ENCODE measurements around the gene AGL. TPM values are rescaled to one million over a fixed set of nuclear protein-coding genes. Genes with fewer than 3 reads are reported as not detected.

AGL gene
- total and polyA plus RNA-seq, 10 of the 15 experiments (the other 5 are each of a cell fraction or from before 2014, with no cell fraction given): 5.6 to 21.6 (median 13.7) TPM

DNA sequence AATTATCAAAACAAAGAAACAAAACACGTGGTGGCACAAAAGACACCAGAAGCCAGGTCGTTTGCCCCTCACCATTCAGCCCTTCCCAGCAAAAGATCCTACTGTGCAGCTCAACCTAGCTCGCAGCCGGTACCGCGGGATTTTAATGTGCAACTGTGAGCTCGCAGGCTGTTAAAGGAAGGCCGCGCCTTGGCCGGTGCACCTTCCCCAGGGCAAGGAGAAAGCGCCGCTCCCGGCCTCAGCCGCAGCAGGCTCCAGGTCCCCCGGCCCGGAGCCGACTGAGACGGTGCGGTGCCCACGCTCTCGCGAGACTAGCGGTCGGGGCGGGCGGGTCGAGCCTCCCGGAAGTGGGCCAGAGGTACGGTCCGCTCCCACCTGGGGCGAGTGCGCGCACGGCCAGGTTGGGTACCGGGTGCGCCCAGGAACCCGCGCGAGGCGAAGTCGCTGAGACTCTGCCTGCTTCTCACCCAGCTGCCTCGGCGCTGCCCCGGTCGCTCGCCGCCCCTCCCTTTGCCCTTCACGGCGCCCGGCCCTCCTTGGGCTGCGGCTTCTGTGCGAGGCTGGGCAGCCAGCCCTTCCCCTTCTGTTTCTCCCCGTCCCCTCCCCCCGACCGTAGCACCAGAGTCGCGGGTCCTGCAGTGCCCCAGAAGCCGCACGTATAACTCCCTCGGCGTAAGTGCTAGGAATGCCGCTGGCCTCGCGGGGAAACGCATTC lies at the start of gene AGL (continued):
- TF ChIP-seq IKZF2 (IDR thresholded peaks at IDR 0.05) (peak in 1 of 2 experiments; percentile 9; a peak in 1 of 4 replicates), NR2F1 (conservative IDR thresholded peaks at IDR 0.05) (peak; percentile 64; the same call in 1 of the 2 replicates), NFXL1 (IDR thresholded peaks at IDR 0.05; ENCODE audit: borderline replicate concordance) (no peak), ZNF207 (IDR thresholded peaks at IDR 0.05; ENCODE audit: borderline replicate concordance) (peak; percentile 39; the same call in 1 of the 2 replicates), BACH1 (IDR thresholded peaks at IDR 0.05; ENCODE audit: borderline replicate concordance) (peak; percentile 69; the same call in 1 of the 2 replicates), JUND (IDR thresholded peaks at IDR 0.05; ENCODE audit: low read depth, low read length) (no peak), POLR2AphosphoS5 (IDR thresholded peaks at IDR 0.05; ENCODE audit: low read length) (peak; percentile 86), POLR2AphosphoS2 (IDR thresholded peaks at IDR 0.05; ENCODE audit: low read depth, low read length) (peak; percentile 61; the same call in 1 of the 2 replicates), ZNF217 (IDR thresholded peaks at IDR 0.05) (no peak), TCF12 (IDR thresholded peaks at IDR 0.05; ENCODE audit: low read depth, low read length) (0 out of 2 replicates have a peak, but pooled peaks have one; percentile 8), MYB (IDR thresholded peaks at IDR 0.05; ENCODE audit: borderline replicate concordance, low read depth, low read length) (no peak), GABPA (IDR thresholded peaks at IDR 0.05; ENCODE audit: low read depth) (peak; percentile 15; the same call in 1 of the 2 replicates), POLR2A (IDR thresholded peaks at IDR 0.05; ENCODE audit: low read depth, low read length) (peak; percentile 99), SREBF1 (IDR thresholded peaks at IDR 0.05; ENCODE audit: low read length) (no peak), ZBED1 (IDR thresholded peaks at IDR 0.05; ENCODE audit: borderline replicate concordance) (no peak), SRF (IDR thresholded peaks at IDR 0.05; ENCODE audit: low read depth in 2 of 2, low read length in 2 of 2) (no peak), HDAC6 (IDR thresholded peaks at IDR 0.05; ENCODE audit: unreplicated experiment) (no peak)
- TF ChIP-seq, protein P1, sequence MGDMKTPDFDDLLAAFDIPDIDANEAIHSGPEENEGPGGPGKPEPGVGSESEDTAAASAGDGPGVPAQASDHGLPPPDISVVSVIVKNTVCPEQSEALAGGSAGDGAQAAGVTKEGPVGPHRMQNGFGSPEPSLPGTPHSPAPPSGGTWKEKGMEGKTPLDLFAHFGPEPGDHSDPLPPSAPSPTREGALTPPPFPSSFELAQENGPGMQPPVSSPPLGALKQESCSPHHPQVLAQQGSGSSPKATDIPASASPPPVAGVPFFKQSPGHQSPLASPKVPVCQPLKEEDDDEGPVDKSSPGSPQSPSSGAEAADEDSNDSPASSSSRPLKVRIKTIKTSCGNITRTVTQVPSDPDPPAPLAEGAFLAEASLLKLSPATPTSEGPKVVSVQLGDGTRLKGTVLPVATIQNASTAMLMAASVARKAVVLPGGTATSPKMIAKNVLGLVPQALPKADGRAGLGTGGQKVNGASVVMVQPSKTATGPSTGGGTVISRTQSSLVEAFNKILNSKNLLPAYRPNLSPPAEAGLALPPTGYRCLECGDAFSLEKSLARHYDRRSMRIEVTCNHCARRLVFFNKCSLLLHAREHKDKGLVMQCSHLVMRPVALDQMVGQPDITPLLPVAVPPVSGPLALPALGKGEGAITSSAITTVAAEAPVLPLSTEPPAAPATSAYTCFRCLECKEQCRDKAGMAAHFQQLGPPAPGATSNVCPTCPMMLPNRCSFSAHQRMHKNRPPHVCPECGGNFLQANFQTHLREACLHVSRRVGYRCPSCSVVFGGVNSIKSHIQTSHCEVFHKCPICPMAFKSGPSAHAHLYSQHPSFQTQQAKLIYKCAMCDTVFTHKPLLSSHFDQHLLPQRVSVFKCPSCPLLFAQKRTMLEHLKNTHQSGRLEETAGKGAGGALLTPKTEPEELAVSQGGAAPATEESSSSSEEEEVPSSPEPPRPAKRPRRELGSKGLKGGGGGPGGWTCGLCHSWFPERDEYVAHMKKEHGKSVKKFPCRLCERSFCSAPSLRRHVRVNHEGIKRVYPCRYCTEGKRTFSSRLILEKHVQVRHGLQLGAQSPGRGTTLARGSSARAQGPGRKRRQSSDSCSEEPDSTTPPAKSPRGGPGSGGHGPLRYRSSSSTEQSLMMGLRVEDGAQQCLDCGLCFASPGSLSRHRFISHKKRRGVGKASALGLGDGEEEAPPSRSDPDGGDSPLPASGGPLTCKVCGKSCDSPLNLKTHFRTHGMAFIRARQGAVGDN (IDR thresholded peaks at IDR 0.05): peak; percentile 57
- TF ChIP-seq, protein P2, sequence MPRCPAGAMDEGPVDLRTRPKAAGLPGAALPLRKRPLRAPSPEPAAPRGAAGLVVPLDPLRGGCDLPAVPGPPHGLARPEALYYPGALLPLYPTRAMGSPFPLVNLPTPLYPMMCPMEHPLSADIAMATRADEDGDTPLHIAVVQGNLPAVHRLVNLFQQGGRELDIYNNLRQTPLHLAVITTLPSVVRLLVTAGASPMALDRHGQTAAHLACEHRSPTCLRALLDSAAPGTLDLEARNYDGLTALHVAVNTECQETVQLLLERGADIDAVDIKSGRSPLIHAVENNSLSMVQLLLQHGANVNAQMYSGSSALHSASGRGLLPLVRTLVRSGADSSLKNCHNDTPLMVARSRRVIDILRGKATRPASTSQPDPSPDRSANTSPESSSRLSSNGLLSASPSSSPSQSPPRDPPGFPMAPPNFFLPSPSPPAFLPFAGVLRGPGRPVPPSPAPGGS (IDR thresholded peaks at IDR 0.05; ENCODE audit: borderline replicate concordance, insufficient read depth, low read depth, low read length, poor library complexity, severe bottlenecking): no peak
- TF ChIP-seq, protein P3, sequence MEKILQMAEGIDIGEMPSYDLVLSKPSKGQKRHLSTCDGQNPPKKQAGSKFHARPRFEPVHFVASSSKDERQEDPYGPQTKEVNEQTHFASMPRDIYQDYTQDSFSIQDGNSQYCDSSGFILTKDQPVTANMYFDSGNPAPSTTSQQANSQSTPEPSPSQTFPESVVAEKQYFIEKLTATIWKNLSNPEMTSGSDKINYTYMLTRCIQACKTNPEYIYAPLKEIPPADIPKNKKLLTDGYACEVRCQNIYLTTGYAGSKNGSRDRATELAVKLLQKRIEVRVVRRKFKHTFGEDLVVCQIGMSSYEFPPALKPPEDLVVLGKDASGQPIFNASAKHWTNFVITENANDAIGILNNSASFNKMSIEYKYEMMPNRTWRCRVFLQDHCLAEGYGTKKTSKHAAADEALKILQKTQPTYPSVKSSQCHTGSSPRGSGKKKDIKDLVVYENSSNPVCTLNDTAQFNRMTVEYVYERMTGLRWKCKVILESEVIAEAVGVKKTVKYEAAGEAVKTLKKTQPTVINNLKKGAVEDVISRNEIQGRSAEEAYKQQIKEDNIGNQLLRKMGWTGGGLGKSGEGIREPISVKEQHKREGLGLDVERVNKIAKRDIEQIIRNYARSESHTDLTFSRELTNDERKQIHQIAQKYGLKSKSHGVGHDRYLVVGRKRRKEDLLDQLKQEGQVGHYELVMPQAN (conservative IDR thresholded peaks at IDR 0.05): no peak; the same call in 1 of the 2 replicates
- TF ChIP-seq, protein P4, sequence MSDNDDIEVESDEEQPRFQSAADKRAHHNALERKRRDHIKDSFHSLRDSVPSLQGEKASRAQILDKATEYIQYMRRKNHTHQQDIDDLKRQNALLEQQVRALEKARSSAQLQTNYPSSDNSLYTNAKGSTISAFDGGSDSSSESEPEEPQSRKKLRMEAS (IDR thresholded peaks at IDR 0.05; ENCODE audit: low read depth, low read length): peak; percentile 18; the same call in 1 of the 2 replicates
- TF ChIP-seq, protein P5, sequence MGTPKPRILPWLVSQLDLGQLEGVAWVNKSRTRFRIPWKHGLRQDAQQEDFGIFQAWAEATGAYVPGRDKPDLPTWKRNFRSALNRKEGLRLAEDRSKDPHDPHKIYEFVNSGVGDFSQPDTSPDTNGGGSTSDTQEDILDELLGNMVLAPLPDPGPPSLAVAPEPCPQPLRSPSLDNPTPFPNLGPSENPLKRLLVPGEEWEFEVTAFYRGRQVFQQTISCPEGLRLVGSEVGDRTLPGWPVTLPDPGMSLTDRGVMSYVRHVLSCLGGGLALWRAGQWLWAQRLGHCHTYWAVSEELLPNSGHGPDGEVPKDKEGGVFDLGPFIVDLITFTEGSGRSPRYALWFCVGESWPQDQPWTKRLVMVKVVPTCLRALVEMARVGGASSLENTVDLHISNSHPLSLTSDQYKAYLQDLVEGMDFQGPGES (IDR thresholded peaks at IDR 0.05): no peak

Data from GM12878 (cell line).